Measurements from ENCODE around the gene AGO1.

Gene AGO1

DNA sequence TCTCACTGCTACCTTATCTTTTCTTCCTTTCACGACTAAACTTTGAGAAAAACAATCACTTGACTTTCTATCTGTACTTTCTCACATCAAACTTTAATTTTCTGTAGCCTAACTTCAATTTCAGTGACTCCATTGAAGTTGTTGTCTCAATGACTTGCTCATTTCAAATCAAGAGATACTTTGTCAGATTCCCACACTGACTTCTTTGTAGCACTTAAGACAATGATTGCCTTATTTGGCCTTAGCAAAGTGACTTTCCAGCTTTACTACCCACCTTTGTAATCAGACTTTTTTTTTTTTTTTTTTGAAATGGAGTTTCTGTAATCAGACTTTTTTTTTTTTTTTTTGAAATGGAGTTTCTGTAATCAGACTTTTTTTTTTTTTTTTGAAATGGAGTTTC, 38.2 kb upstream of the AGO1 start:
- TF ChIP-seq, protein P1, sequence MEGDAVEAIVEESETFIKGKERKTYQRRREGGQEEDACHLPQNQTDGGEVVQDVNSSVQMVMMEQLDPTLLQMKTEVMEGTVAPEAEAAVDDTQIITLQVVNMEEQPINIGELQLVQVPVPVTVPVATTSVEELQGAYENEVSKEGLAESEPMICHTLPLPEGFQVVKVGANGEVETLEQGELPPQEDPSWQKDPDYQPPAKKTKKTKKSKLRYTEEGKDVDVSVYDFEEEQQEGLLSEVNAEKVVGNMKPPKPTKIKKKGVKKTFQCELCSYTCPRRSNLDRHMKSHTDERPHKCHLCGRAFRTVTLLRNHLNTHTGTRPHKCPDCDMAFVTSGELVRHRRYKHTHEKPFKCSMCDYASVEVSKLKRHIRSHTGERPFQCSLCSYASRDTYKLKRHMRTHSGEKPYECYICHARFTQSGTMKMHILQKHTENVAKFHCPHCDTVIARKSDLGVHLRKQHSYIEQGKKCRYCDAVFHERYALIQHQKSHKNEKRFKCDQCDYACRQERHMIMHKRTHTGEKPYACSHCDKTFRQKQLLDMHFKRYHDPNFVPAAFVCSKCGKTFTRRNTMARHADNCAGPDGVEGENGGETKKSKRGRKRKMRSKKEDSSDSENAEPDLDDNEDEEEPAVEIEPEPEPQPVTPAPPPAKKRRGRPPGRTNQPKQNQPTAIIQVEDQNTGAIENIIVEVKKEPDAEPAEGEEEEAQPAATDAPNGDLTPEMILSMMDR (IDR thresholded peaks at IDR 0.05; ENCODE audit: low read depth, low read length, missing control alignments), result no peak
- no peak overlapping the region for H3K4me3 ChIP-seq (replicated peaks; ENCODE audit: low read depth, low read length)
- DNase-seq (ENCODE audit: extremely low read depth, low read depth), result no peak

DNA sequence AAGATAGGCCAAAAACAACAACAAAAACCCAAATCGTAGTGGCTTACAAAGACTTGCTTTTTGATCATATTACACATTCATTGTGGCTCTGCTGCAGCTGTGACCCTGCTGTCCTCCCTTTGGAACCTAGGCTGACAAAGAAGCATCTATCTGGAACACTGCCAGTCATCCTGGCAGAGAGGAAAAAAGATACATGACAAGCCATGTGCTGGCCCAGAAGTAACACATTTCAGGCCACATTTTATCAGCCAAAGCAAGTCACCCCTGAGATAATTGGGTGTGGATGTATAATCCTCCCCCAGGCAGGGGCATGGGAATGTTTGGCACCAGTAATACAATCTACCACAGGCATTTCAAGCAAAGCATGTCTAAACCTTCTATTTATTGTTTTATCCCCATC, 37.2 kb upstream of the AGO1 start:
- TF ChIP-seq, protein P1 (IDR thresholded peaks at IDR 0.05; ENCODE audit: low read depth, low read length, missing control alignments), result no peak
- no peak overlapping the region for H3K4me3 ChIP-seq (replicated peaks; ENCODE audit: low read depth, low read length)
- no peak for DNase-seq (ENCODE audit: extremely low read depth, low read depth)

DNA sequence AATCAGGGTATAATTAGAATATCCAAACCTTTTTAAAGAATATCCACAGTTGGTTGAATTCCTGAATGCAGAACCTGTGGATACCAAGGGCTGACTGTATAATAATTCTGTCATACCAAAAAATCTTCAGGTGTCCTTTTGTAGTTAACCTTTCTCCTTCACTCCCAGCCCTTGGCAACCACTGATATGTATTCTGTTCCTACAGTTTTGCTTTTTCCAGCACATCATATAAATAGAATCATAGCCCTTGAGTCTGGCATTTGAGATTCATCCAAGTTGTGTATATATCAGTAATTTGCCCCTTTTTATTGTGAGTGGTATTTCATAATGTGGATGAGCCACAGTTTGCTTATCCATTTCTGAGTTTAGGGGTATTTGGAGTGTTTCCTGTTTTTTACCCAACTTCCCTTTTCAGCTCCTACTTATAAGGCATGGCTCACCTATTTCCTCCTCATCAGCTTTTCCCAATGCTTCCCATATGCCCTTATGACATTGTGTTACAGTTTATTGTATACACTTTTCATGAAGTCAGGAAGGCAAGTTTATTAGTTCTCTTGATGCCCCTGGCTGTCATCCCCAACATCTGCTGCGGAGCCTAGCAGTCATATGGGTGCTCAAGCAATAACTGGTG, 35.0 kb upstream of the AGO1 start:
- no peak overlapping the region for H3K4me3 ChIP-seq (replicated peaks; ENCODE audit: low read depth, low read length)
- DNase-seq (ENCODE audit: extremely low read depth, low read depth), result no peak
- TF ChIP-seq, protein P1 (IDR thresholded peaks at IDR 0.05; ENCODE audit: low read depth, low read length, missing control alignments), result no peak

DNA sequence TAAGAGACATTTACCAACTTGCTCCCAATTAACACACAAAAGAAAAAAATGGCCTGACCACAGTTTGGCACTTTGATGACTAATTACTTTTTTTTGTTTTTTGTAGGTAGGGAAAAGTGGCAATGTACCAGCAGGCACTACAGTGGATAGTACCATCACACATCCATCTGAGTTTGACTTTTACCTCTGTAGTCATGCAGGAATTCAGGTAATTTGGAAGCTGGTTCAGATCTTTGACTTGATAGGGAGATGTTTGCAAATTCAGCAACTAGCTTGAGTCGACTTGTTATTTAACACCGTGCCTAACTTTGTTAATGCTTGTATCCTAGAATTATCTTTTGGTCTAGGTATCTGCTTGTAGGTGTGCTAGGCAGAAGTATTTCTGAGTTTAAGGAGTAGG, 33.0 kb upstream of the AGO1 start:
- no peak overlapping the region for H3K4me3 ChIP-seq (replicated peaks; ENCODE audit: low read depth, low read length)
- no peak for DNase-seq (ENCODE audit: extremely low read depth, low read depth)
- TF ChIP-seq, protein P1 (IDR thresholded peaks at IDR 0.05; ENCODE audit: low read depth, low read length, missing control alignments), result no peak

DNA sequence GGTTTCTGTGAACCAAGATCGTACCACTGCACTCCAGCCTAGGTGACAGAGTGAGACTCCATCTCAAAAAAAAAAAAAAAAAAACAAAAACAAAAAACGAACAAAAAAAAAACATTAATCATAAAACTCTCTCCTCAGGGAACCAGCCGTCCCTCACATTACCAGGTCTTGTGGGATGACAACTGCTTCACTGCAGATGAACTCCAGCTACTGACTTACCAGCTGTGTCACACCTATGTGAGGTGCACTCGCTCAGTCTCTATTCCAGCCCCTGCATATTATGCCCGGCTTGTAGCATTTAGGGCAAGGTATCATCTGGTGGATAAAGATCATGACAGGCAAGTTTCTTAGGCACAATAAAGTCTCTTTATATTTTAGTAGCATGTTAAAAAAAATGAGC, 32.3 kb upstream of the AGO1 start:
- no peak overlapping the region for H3K4me3 ChIP-seq (replicated peaks; ENCODE audit: low read depth, low read length)
- TF ChIP-seq, protein P1 (IDR thresholded peaks at IDR 0.05; ENCODE audit: low read depth, low read length, missing control alignments), result no peak
- DNase-seq (ENCODE audit: extremely low read depth, low read depth), result no peak

DNA sequence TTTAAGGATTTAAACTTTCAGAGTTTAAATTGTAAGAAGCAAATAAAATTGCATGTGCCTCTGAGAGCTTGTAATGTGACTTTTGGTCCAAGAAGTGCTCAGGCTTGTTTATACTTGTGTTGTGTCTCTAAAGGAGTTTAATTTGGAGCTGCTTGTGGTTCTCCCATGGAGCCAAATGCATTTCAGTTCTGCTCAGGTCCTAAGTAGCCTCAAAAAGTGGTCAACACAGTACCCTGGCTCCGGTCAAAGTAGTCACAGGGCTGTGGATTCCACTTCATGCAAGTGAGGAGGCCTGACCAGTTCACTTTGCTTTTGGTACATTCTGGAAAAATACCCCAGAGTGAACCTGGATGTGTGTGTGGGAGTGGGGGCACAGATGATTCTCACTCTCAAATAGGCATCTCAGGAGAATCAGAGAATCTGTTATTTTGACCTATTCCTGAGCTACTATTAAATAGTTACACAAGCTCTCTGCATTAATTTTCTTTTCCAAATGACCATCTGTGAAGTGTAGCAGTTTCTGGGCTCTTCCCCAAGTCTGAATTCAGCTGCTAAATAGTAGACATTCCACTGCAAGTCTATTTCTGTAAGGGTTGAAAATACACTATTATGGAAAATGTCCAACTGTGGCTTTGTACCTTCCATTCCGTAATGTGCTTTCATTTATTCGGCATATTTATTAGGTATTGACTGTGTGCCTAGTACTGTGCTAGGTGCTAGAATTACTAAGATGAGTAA, 31.7 kb upstream of the AGO1 start:
- TF ChIP-seq, protein P1 (IDR thresholded peaks at IDR 0.05; ENCODE audit: low read depth, low read length, missing control alignments), result no peak
- DNase-seq (ENCODE audit: extremely low read depth, low read depth), result no peak
- no peak overlapping the region for H3K4me3 ChIP-seq (replicated peaks; ENCODE audit: low read depth, low read length)

Measured in HFF-Myc (cell line).